ENCODE results near the gene HBZ. TPM values are rescaled to one million over a fixed set of nuclear protein-coding genes. Genes with fewer than 3 reads are reported as not detected.
"Not testable (repeated sequence)": the region's sequence is repeated elsewhere in the genome, so short reads cannot be mapped to it uniquely, and the experiment has no call there.

Gene HBZ
- total RNA-seq, 2 experiments from 2014 or later: not detected

DNA sequence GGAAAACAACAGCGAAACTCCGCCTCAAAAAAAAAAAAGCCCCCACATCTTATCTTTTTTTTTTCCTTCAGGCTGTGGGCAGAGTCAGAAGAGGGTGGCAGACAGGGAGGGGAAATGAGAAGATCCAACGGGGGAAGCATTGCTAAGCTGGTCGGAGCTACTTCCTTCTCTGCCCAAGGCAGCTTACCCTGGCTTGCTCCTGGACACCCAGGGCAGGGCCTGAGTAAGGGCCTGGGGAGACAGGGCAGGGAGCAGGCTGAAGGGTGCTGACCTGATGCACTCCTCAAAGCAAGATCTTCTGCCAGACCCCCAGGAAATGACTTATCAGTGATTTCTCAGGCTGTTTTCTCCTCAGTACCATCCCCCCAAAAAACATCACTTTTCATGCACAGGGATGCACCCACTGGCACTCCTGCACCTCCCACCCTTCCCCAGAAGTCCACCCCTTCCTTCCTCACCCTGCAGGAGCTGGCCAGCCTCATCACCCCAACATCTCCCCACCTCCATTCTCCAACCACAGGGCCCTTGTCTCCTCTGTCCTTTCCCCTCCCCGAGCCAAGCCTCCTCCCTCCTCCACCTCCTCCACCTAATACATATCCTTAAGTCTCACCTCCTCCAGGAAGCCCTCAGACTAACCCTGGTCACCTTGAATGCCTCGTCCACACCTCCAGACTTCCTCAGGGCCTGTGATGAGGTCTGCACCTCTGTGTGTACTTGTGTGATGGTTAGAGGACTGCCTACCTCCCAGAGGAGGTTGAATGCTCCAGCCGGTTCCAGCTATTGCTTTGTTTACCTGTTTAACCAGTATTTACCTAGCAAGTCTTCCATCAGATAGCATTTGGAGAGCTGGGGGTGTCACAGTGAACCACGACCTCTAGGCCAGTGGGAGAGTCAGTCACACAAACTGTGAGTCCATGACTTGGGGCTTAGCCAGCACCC is 22.8 kb downstream of the HBZ start:
- ChIA-PET POLR2A (no interaction called here), CTCF (interaction anchor here (1.0 to 1.1 kb wide), 2 partner anchors 78 to 110 kb away, joined by 3 read pairs; no protein-coding TSS in a partner anchor)
- H3K27me3 ChIP-seq (ENCODE audit: control insufficient read depth in 1 of 2, insufficient read depth in 2 of 2, low read length in 2 of 2): peaks cover 51 to 53% of the 10 kb centered on the region in 2 experiments
- DNase-seq (no peak), ATAC-seq (ENCODE audit: poor library complexity) (no peak)
- peaks cover 14% of the 10 kb centered on the region for H3K4me1 ChIP-seq (ENCODE audit: insufficient read depth, low read length)
- H3K9me3 ChIP-seq (ENCODE audit: control insufficient read depth in 1 of 2, insufficient read depth in 1 of 2, low read length in 2 of 2): peaks cover 0 to 6% of the 10 kb centered on the region in 2 experiments
- intact Hi-C loops (cut with DNase I, micrococcal nuclease): no loop called here
- Mint-ChIP-seq H3K27ac (no peak overlapping the region), H3K27me3 (peaks cover 68% of the 10 kb centered on the region), H3K4me1 (ENCODE audit: low read depth) (peaks cover 13% of the 10 kb centered on the region), H3K36me3 (ENCODE audit: low read depth) (no peaks in the 10 kb centered on the region), H3K4me3 (peak overlapping the region; percentile 65), H3K9me3 (no peaks in the 10 kb centered on the region)
- TF ChIP-seq CTCF (IDR thresholded peaks at IDR 0.05): no peak
- H3K4me3 ChIP-seq (ENCODE audit: low read length): no peak overlapping the region
- H3K27ac ChIP-seq (ENCODE audit: low read depth in 1 of 2, low read length in 2 of 2): no peak overlapping the region
- H3K36me3 ChIP-seq (ENCODE audit: insufficient read depth, low read length): no peaks in the 10 kb centered on the region

GRCh38 chr16:176006-176405 is 23.6 kb downstream of the HBZ start:
- DNase-seq; ATAC-seq (ENCODE audit: poor library complexity); H3K27ac ChIP-seq (ENCODE audit: low read depth in 1 of 2, low read length in 2 of 2); H3K4me3 Mint-ChIP-seq; H3K9me3 ChIP-seq (ENCODE audit: control insufficient read depth in 1 of 2, insufficient read depth in 1 of 2, low read length in 2 of 2); H3K36me3 ChIP-seq (ENCODE audit: insufficient read depth, low read length); POLR2A ChIA-PET; H3K36me3 Mint-ChIP-seq (ENCODE audit: low read depth); H3K9me3 Mint-ChIP-seq; H3K4me3 ChIP-seq (ENCODE audit: low read length); CTCF ChIA-PET; intact Hi-C loops (cut with DNase I, micrococcal nuclease); H3K27ac Mint-ChIP-seq: not testable (repeated sequence)
- H3K4me1 Mint-ChIP-seq (ENCODE audit: low read depth): peaks cover 13% of the 10 kb centered on the region
- Histone ChIP-seq H3K27me3 (ENCODE audit: control insufficient read depth in 1 of 2, insufficient read depth in 2 of 2, low read length in 2 of 2) (peaks cover 51 to 58% of the 10 kb centered on the region in 2 experiments), H3K4me1 (ENCODE audit: insufficient read depth, low read length) (peaks cover 21% of the 10 kb centered on the region)
- H3K27me3 Mint-ChIP-seq: peaks cover 61% of the 10 kb centered on the region

- peaks cover 28% of the 10 kb centered on the region for H3K4me1 ChIP-seq (ENCODE audit: insufficient read depth, low read length)
- peaks cover 13% of the 10 kb centered on the region for H3K4me1 Mint-ChIP-seq (ENCODE audit: low read depth)
- ATAC-seq (ENCODE audit: poor library complexity): peak; percentile 13
- H3K27ac ChIP-seq (ENCODE audit: low read depth in 1 of 2, low read length in 2 of 2); H3K27ac Mint-ChIP-seq; H3K36me3 Mint-ChIP-seq (ENCODE audit: low read depth); intact Hi-C loops (cut with DNase I, micrococcal nuclease); H3K36me3 ChIP-seq (ENCODE audit: insufficient read depth, low read length); H3K4me3 ChIP-seq (ENCODE audit: low read length); DNase-seq; H3K9me3 Mint-ChIP-seq; H3K9me3 ChIP-seq (ENCODE audit: control insufficient read depth in 1 of 2, insufficient read depth in 1 of 2, low read length in 2 of 2); CTCF ChIA-PET; POLR2A ChIA-PET: not testable (repeated sequence)
- peaks cover 45 to 53% of the 10 kb centered on the region in 2 experiments for H3K27me3 ChIP-seq (ENCODE audit: control insufficient read depth in 1 of 2, insufficient read depth in 2 of 2, low read length in 2 of 2)
- peaks cover 55% of the 10 kb centered on the region for H3K27me3 Mint-ChIP-seq
- H3K4me3 Mint-ChIP-seq: peak within 1 kb of the TSS; percentile 15
Observed at GRCh38 chr16:176477-177382, 24.3 kb downstream of the HBZ start, which contains the start of gene HBA1. Gene HBA1, plus strand, starts transcription at chr16:176680. Its CDS starts 37 bp downstream, at chr16:176717.
